PC-3 (cell line): Measurements from ENCODE around the gene GH1. TPM values are rescaled to one million over a fixed set of nuclear protein-coding genes. Genes with fewer than 3 reads are reported as not detected.

Experiments
- ATAC-seq: fragments of 200-7000 bp; cut with Tn5 transposase; 2 replicates; pipeline ENCODE4 v1.9.1; 2020; ENCODE audit warnings: mild to moderate bottlenecking, moderate library complexity
- BruUV-seq: library from RNA; stranded (reverse); fragments of 400-500 nt; replicated peaks from 2 replicates; lab custom pipeline; 2021; lab: Mats Ljungman, UMichigan
- CTCF ChIA-PET: fragments of 300-600 bp; sonication (Branson Sonifier 250); formaldehyde crosslinking; loops from one replicate; lab custom pipeline; 2022; ENCODE audit warnings: antibody characterized with exemption; lab: Charles Lee
- POLR2A ChIA-PET: fragments of 300-600 bp; sonication (Branson Sonifier 250); formaldehyde crosslinking; loops from one replicate; lab custom pipeline; 2022; ENCODE audit warnings: antibody characterized with exemption; ENCODE audit not compliant: unreplicated experiment; lab: Charles Lee
- DNase-seq: peaks from one replicate; pipeline ENCODE4 v3.0.0-alpha.2; 2015
- H2AFZ ChIP-seq: fragments of 300-600 bp; sonication (generic); 2 replicates; pipeline ENCODE4 v1.6.0; 2016; ENCODE audit warnings: antibody characterized with exemption, low read length
- H3F3A ChIP-seq: fragments of 300-600 bp; sonication (generic); one replicate; pipeline ENCODE4 v1.6.0; 2017; ENCODE audit warnings: antibody characterized with exemption, low read length, control low read depth, mild to moderate bottlenecking; ENCODE audit not compliant: unreplicated experiment
- H3K27ac ChIP-seq: fragments of 300-600 bp; sonication (generic); 2 replicates; pipeline ENCODE4 v1.5.1; 2016; ENCODE audit warnings: mild to moderate bottlenecking, low read length
- H3K27me3 ChIP-seq: fragments of 300-600 bp; sonication (generic); 2 replicates; pipeline ENCODE4 v1.6.1; 2016; ENCODE audit warnings: low read length, mixed read lengths
- H3K36me3 ChIP-seq: fragments of 300-600 bp; sonication (generic); 2 replicates; pipeline ENCODE4 v1.6.1; 2016; ENCODE audit warnings: low read depth, mixed run types, low read length, mixed read lengths
- H3K4me1 ChIP-seq: fragments of 300-600 bp; sonication (generic); 2 replicates; pipeline ENCODE4 v1.5.1; 2016; ENCODE audit warnings: low read length; ENCODE audit not compliant: insufficient read depth
- H3K4me2 ChIP-seq: fragments of 300-600 bp; sonication (generic); 2 replicates; pipeline ENCODE4 v1.6.0; 2016; ENCODE audit warnings: low read length
- H3K4me3 ChIP-seq: fragments of 300-600 bp; sonication (generic); 2 replicates; pipeline ENCODE4 v1.5.1; 2016; ENCODE audit warnings: mild to moderate bottlenecking, low read length, mixed read lengths
- H3K79me2 ChIP-seq: fragments of 300-600 bp; sonication (generic); 2 replicates; pipeline ENCODE4 v1.6.1; 2017; ENCODE audit warnings: low read length, mixed read lengths
- H3K9ac ChIP-seq: fragments of 300-600 bp; sonication (generic); 2 replicates; pipeline ENCODE4 v1.6.0; 2016; ENCODE audit warnings: mild to moderate bottlenecking, low read length
- H3K9me2 ChIP-seq: fragments of 300-600 bp; sonication (generic); replicated peaks from 2 replicates; pipeline ENCODE4 v1.6.1; 2016; ENCODE audit warnings: mixed run types, low read length, mixed read lengths
- H3K9me3 ChIP-seq: fragments of 300-600 bp; sonication (generic); 2 replicates; pipeline ENCODE4 v1.6.1; 2016; ENCODE audit warnings: low read length, mixed read lengths
- H4K20me1 ChIP-seq: fragments of 300-600 bp; sonication (generic); 2 replicates; pipeline ENCODE4 v1.6.1; 2016; ENCODE audit warnings: low read length, mixed read lengths
- EZH2 ChIP-seq: fragments of 300-600 bp; sonication (generic); IDR thresholded peaks from one replicate; pipeline ENCODE4 v1.6.1; 2017; ENCODE audit warnings: antibody characterized with exemption, mild to moderate bottlenecking, low read length; ENCODE audit not compliant: unreplicated experiment
- EZH2phosphoT487 ChIP-seq: fragments of 300-600 bp; sonication (generic); IDR thresholded peaks from 2 replicates; pipeline ENCODE4 v1.6.1; 2018; ENCODE audit warnings: mild to moderate bottlenecking, antibody characterized with exemption, low read length, borderline replicate concordance
- intact Hi-C: fragments of 100-400 bp; cut with micrococcal nuclease; formaldehyde crosslinking; loops from 2 replicates; pipeline ENCODE4 v1.9.0; 2023
- total RNA-seq: library from RNA; depleted of rRNA; stranded (reverse); fragments of >200 nt; gene quantifications from 2 replicates; pipeline ENCODE4 v1.2.3, GENCODE V29; 2014
- TF ChIP-seq, protein P1 (sequence below): fragments of 300-600 bp; sonication (generic); conservative IDR thresholded peaks from 2 replicates; pipeline ENCODE4 v1.5.1; 2017; ENCODE audit warnings: antibody characterized with exemption, low read depth, mild to moderate bottlenecking, low read length

Gene GH1
- total RNA-seq, 1 experiment from 2014 or later = not detected

- H3F3A ChIP-seq = no peaks in the 10 kb centered on the region
- TF ChIP-seq EZH2 = no peak
- TF ChIP-seq, protein P1, sequence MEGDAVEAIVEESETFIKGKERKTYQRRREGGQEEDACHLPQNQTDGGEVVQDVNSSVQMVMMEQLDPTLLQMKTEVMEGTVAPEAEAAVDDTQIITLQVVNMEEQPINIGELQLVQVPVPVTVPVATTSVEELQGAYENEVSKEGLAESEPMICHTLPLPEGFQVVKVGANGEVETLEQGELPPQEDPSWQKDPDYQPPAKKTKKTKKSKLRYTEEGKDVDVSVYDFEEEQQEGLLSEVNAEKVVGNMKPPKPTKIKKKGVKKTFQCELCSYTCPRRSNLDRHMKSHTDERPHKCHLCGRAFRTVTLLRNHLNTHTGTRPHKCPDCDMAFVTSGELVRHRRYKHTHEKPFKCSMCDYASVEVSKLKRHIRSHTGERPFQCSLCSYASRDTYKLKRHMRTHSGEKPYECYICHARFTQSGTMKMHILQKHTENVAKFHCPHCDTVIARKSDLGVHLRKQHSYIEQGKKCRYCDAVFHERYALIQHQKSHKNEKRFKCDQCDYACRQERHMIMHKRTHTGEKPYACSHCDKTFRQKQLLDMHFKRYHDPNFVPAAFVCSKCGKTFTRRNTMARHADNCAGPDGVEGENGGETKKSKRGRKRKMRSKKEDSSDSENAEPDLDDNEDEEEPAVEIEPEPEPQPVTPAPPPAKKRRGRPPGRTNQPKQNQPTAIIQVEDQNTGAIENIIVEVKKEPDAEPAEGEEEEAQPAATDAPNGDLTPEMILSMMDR = no peak
- no peak for TF ChIP-seq EZH2phosphoT487
- DNase-seq (no peak), ATAC-seq (no peak)
- no peaks in the 10 kb centered on the region for H3K9me3 ChIP-seq
- H3K4me3 ChIP-seq = no peak overlapping the region
- no TSS peak for BruUV-seq
- no peaks in the 10 kb centered on the region for H3K79me2 ChIP-seq
- intact Hi-C loops = no loop called here
- no peaks in the 10 kb centered on the region for H3K27me3 ChIP-seq
- H4K20me1 ChIP-seq = no peaks in the 10 kb centered on the region
- no peaks in the 10 kb centered on the region for H3K9me2 ChIP-seq
- H2AFZ ChIP-seq = no peak overlapping the region
- no peaks in the 10 kb centered on the region for H3K36me3 ChIP-seq
- no peak overlapping the region for H3K27ac ChIP-seq
- POLR2A ChIA-PET = interaction anchor here (0.9 kb wide), 1 partner anchor 21 kb away, joined by 6 read pairs; no protein-coding TSS in a partner anchor
- CTCF ChIA-PET = interaction anchor here (0.6 to 0.7 kb wide), 3 partner anchors 37 to 145 kb away, joined by 7 to 9 read pairs (median 7); no protein-coding TSS in a partner anchor
- no peaks in the 10 kb centered on the region for H3K4me1 ChIP-seq
- no peak overlapping the region for H3K4me2 ChIP-seq
- no peak overlapping the region for H3K9ac ChIP-seq
Observed at GRCh38 chr17:63937319-63937718, 18.7 kb upstream of the GH1 start.

GRCh38 chr17:63934183-63935112 is 15.8 kb upstream of the GH1 start:
- no peaks in the 10 kb centered on the region for H3K9me3 ChIP-seq
- no peaks in the 10 kb centered on the region for H3K79me2 ChIP-seq
- H3K4me2 ChIP-seq = no peak overlapping the region
- no peak overlapping the region for H3K27ac ChIP-seq
- BruUV-seq = no TSS peak
- TF ChIP-seq, protein P1 = no peak
- no peak for TF ChIP-seq EZH2phosphoT487
- intact Hi-C loops = no loop called here
- ChIA-PET CTCF (interaction anchor here (1.1 kb wide), 1 partner anchor 58 kb away, joined by 5 read pairs; no protein-coding TSS in a partner anchor), POLR2A (no interaction called here)
- no peaks in the 10 kb centered on the region for H3K9me2 ChIP-seq
- H3K4me3 ChIP-seq = no peak overlapping the region
- no peaks in the 10 kb centered on the region for H3F3A ChIP-seq
- H3K9ac ChIP-seq = no peak overlapping the region
- no peak for ATAC-seq
- no peaks in the 10 kb centered on the region for H3K4me1 ChIP-seq
- H3K36me3 ChIP-seq = no peaks in the 10 kb centered on the region
- no peaks in the 10 kb centered on the region for H4K20me1 ChIP-seq
- DNase-seq = no peak
- no peak overlapping the region for H2AFZ ChIP-seq
- H3K27me3 ChIP-seq = no peaks in the 10 kb centered on the region

GRCh38 chr17:63933598-63933997 is 15.0 kb upstream of the GH1 start:
- Histone ChIP-seq H3F3A (no peaks in the 10 kb centered on the region), H3K9me2 (no peaks in the 10 kb centered on the region), H3K27me3 (no peaks in the 10 kb centered on the region), H3K9ac (no peak overlapping the region), H3K79me2 (no peaks in the 10 kb centered on the region), H2AFZ (no peak overlapping the region), H3K4me2 (no peak overlapping the region), H3K36me3 (no peaks in the 10 kb centered on the region), H3K4me3 (no peak overlapping the region), H3K4me1 (no peaks in the 10 kb centered on the region), H3K27ac (no peak overlapping the region), H4K20me1 (no peaks in the 10 kb centered on the region), H3K9me3 (no peaks in the 10 kb centered on the region)
- ATAC-seq (no peak), DNase-seq (no peak)
- intact Hi-C loops = no loop called here
- ChIA-PET CTCF (interaction anchor here (1.1 kb wide), 1 partner anchor 59 kb away, joined by 5 read pairs; no protein-coding TSS in a partner anchor), POLR2A (no interaction called here)
- TF ChIP-seq EZH2phosphoT487 = no peak
- TF ChIP-seq, protein P1 = no peak
- no peak for TF ChIP-seq EZH2
- BruUV-seq = no TSS peak
